ENCODE measurements around the gene PLEKHG5. TPM values are rescaled to one million over a fixed set of nuclear protein-coding genes. Genes with fewer than 3 reads are reported as not detected.

The PLEKHG5 gene
- total RNA-seq, 1 donor from 2014 or later, result 23.3 TPM

- no peak for DNase-seq (ENCODE audit: low read depth)
- TF ChIP-seq CTCF (conservative IDR thresholded peaks at IDR 0.05; ENCODE audit: low read depth, low read length), result no peak
- no peak overlapping the region for H3K4me3 ChIP-seq (ENCODE audit: low read depth, low read length)
These were observed 16.8 kb upstream of the PLEKHG5 start for GRCh38 chr1:6508154-6508815.

GRCh38 chr1:6507461-6507911 is 16.0 kb upstream of the PLEKHG5 start:
- no peak for DNase-seq (ENCODE audit: low read depth)
- TF ChIP-seq CTCF (conservative IDR thresholded peaks at IDR 0.05; ENCODE audit: low read depth, low read length), result no peak
- no peak overlapping the region for H3K4me3 ChIP-seq (ENCODE audit: low read depth, low read length)

- TF ChIP-seq CTCF (conservative IDR thresholded peaks at IDR 0.05; ENCODE audit: low read depth, low read length), result no peak
- no peak overlapping the region for H3K4me3 ChIP-seq (ENCODE audit: low read depth, low read length)
- no peak for DNase-seq (ENCODE audit: low read depth)
These were observed 15.6 kb upstream of the PLEKHG5 start for GRCh38 chr1:6507037-6507428.

- no peak for DNase-seq (ENCODE audit: low read depth)
- no peak for TF ChIP-seq CTCF (conservative IDR thresholded peaks at IDR 0.05; ENCODE audit: low read depth, low read length)
- H3K4me3 ChIP-seq (ENCODE audit: low read depth, low read length), result no peak overlapping the region
These were observed 15.0 kb upstream of the PLEKHG5 start for GRCh38 chr1:6506210-6507036.

GRCh38 chr1:6505367-6506209 is 14.1 kb upstream of the PLEKHG5 start:
- H3K4me3 ChIP-seq (ENCODE audit: low read depth, low read length), result no peak overlapping the region
- no peak for DNase-seq (ENCODE audit: low read depth)
- no peak for TF ChIP-seq CTCF (conservative IDR thresholded peaks at IDR 0.05; ENCODE audit: low read depth, low read length)

- no peak for DNase-seq (ENCODE audit: low read depth)
- no peak for TF ChIP-seq CTCF (conservative IDR thresholded peaks at IDR 0.05; ENCODE audit: low read depth, low read length)
- H3K4me3 ChIP-seq (ENCODE audit: low read depth, low read length), result no peak overlapping the region
These were observed 13.4 kb upstream of the PLEKHG5 start for GRCh38 chr1:6504887-6505286.

Data from epithelial cell of proximal tubule (primary cell).